ENCODE measurements around the gene AMD1. TPM values are rescaled to one million over a fixed set of nuclear protein-coding genes. Genes with fewer than 3 reads are reported as not detected.
A peak's percentile ranks its signal among the peaks of the same experiment; 100 is the strongest.

AMD1 gene
- total and polyA plus RNA-seq, 7 donors, result 19.2 to 73.1 (median 40.3) TPM

- ATAC-seq (peak; percentile 83 to 86 (median 84)), DNase-seq (peak; percentile 88 to 94)
- 1% methylated on average over 29 of the region's 29 CpGs for WGBS, 3 donors
- intact Hi-C loops (cut with DNase I), result loop anchor here (5.0 kb wide), 3 partner anchors 76 to 194 kb away; partner anchors contain the start of gene GTF3C6 (in 1 of the 2)
- Histone ChIP-seq H3K9me3 (no peaks in the 10 kb centered on the region), H3K4me3 (peak overlapping the region; percentile 93), H3K4me1 (peaks cover 39% of the 10 kb centered on the region), H3K27me3 (ENCODE audit: insufficient read depth in 3 of 3, low read length in 2 of 3) (no peaks in the 10 kb centered on the region), H3K27ac (peak overlapping the region; percentile 99), H3K36me3 (ENCODE audit: insufficient read depth in 1 of 2, low read depth in 1 of 2) (no peaks in the 10 kb centered on the region)
- TF ChIP-seq, protein P1, sequence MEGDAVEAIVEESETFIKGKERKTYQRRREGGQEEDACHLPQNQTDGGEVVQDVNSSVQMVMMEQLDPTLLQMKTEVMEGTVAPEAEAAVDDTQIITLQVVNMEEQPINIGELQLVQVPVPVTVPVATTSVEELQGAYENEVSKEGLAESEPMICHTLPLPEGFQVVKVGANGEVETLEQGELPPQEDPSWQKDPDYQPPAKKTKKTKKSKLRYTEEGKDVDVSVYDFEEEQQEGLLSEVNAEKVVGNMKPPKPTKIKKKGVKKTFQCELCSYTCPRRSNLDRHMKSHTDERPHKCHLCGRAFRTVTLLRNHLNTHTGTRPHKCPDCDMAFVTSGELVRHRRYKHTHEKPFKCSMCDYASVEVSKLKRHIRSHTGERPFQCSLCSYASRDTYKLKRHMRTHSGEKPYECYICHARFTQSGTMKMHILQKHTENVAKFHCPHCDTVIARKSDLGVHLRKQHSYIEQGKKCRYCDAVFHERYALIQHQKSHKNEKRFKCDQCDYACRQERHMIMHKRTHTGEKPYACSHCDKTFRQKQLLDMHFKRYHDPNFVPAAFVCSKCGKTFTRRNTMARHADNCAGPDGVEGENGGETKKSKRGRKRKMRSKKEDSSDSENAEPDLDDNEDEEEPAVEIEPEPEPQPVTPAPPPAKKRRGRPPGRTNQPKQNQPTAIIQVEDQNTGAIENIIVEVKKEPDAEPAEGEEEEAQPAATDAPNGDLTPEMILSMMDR (IDR thresholded peaks at IDR 0.05), result no peak
Observed at GRCh38 chr6:110876170-110876773, 1.7 kb downstream of the AMD1 start.

DNA sequence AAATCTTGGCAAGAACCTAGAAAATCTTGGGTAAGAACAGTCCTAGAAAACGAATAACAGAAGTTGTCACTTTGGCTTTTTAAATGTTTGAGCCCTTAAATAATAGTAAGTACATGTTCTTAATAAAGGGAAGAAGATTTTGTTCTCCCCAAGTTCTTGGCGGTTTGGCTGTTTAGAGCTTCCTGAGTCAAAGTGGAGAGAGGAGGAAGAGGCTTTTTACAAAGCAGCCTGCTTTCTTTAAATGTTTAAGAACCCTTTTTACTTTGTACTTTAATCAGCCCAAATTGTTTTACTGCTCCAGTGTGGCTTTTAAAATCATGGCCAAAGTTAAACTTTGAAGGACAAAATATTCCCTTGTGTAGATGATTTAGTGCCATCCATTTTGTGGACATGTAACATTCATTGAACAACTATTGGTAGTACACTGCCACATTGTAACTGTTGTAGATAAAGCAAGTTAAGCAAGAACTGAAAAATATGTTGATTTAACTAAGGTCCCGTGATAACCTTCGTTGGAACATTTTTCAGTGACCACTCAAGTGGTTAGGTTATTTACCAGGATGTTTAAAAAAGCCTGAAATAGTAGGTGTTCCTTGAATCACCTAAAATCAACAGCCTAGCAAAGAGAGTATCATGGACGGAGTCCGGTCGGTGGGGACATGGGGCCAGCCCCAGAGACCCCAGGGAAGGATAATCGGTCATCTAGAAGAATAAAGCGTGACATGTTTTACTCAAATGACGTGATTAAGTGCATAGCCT lies 2.4 kb downstream of the AMD1 start:
- ATAC-seq, result no peak
- 47 to 53% (median 47%) methylated on average over 10 of the region's 10 CpGs for WGBS, 3 donors
- no peaks in the 10 kb centered on the region for H3K36me3 ChIP-seq (ENCODE audit: insufficient read depth in 1 of 2, low read depth in 1 of 2)
- TF ChIP-seq, protein P1 (IDR thresholded peaks at IDR 0.05), result no peak
- H3K4me1 ChIP-seq, result peaks cover 46% of the 10 kb centered on the region
- no peaks in the 10 kb centered on the region for H3K9me3 ChIP-seq
- H3K4me3 ChIP-seq, result peak overlapping the region; percentile 93
- intact Hi-C loops (cut with DNase I), result loop anchor here (5.0 kb wide), 3 partner anchors 75 to 195 kb away; partner anchors contain the start of gene GTF3C6 (in 1 of the 2)
- peak overlapping the region; percentile 99 for H3K27ac ChIP-seq
- H3K27me3 ChIP-seq (ENCODE audit: insufficient read depth in 3 of 3, low read length in 2 of 3), result no peaks in the 10 kb centered on the region
- DNase-seq, result no peak

- H3K27ac ChIP-seq, result peak overlapping the region; percentile 99
- no peak for ATAC-seq
- no peaks in the 10 kb centered on the region for H3K36me3 ChIP-seq (ENCODE audit: insufficient read depth in 1 of 2, low read depth in 1 of 2)
- H3K9me3 ChIP-seq, result no peaks in the 10 kb centered on the region
- 52 to 55% (median 53%) methylated on average over 2 of the region's 2 CpGs for WGBS, 3 donors
- H3K27me3 ChIP-seq (ENCODE audit: insufficient read depth in 3 of 3, low read length in 2 of 3), result no peaks in the 10 kb centered on the region
- intact Hi-C loops (cut with DNase I), result loop anchor here (5.0 kb wide), 3 partner anchors 75 to 195 kb away; partner anchors contain the start of gene GTF3C6 (in 1 of the 2)
- TF ChIP-seq, protein P1 (IDR thresholded peaks at IDR 0.05), result no peak
- peaks cover 52% of the 10 kb centered on the region for H3K4me1 ChIP-seq
- DNase-seq, result no peak
- peak overlapping the region; percentile 93 for H3K4me3 ChIP-seq
Observed at GRCh38 chr6:110877569-110877968, 3.0 kb downstream of the AMD1 start.

GRCh38 chr6:110878751-110879522 lies 4.4 kb downstream of the AMD1 start:
- 37 to 47% (median 41%) methylated on average over 10 of the region's 10 CpGs for WGBS, 3 donors
- TF ChIP-seq, protein P1 (IDR thresholded peaks at IDR 0.05), result peak; percentile 4
- H3K27me3 ChIP-seq (ENCODE audit: insufficient read depth in 3 of 3, low read length in 2 of 3), result no peaks in the 10 kb centered on the region
- peaks cover 63% of the 10 kb centered on the region for H3K4me1 ChIP-seq
- intact Hi-C loops (cut with DNase I), result loop anchor here (5.0 kb wide), 3 partner anchors 73 to 197 kb away; partner anchors contain the start of gene GTF3C6 (in 1 of the 2)
- no peaks in the 10 kb centered on the region for H3K36me3 ChIP-seq (ENCODE audit: insufficient read depth in 1 of 2, low read depth in 1 of 2)
- H3K9me3 ChIP-seq, result no peaks in the 10 kb centered on the region
- H3K27ac ChIP-seq, result no peak overlapping the region
- DNase-seq (no peak), ATAC-seq (no peak)
- H3K4me3 ChIP-seq, result peak overlapping the region; percentile 93
